CD4-positive, CD25-positive, alpha-beta regulatory T cell (primary cell): ENCODE results near the gene GTF3C2. TPM values are rescaled to one million over a fixed set of nuclear protein-coding genes. Genes with fewer than 3 reads are reported as not detected.

Experiments used
- ATAC-seq, 2 donors: fragments of 150-1000 bp; cut with Tn5 transposase; one replicate each; pipeline ENCODE4 v1.10.0; 2021; ENCODE audit warnings: low read depth in 2 of 2, moderate number of reproducible peaks in 2 of 2, moderate library complexity in 1 of 2
- DNase-seq, 3 donors: peaks; one replicate each; pipeline versions ENCODE4 v3.0.0 to v3.0.0-alpha.2; 2012 to 2022; ENCODE audit warnings: mixed read lengths in 1 of 3
- H3K27ac ChIP-seq: one replicate; pipeline ENCODE4 v1.7.0; 2013; ENCODE audit warnings: mild to moderate bottlenecking, low read length; ENCODE audit not compliant: insufficient read depth, poor library complexity, severe bottlenecking
- H3K27me3 ChIP-seq: one replicate; pipeline ENCODE4 v1.7.0; 2013; ENCODE audit warnings: low read length; ENCODE audit not compliant: control insufficient read depth, insufficient read depth
- H3K36me3 ChIP-seq: one replicate; pipeline ENCODE4 v1.7.0; 2013; ENCODE audit warnings: mild to moderate bottlenecking, low read length, moderate library complexity; ENCODE audit not compliant: control insufficient read depth, insufficient read depth
- H3K4me1 ChIP-seq: 2 replicates; pipeline ENCODE4 v1.7.0; 2013; ENCODE audit warnings: mild to moderate bottlenecking, low read length; ENCODE audit not compliant: insufficient read depth, control insufficient read depth, poor library complexity, severe bottlenecking
- H3K4me3 ChIP-seq: one replicate; pipeline ENCODE4 v1.7.0; 2013; ENCODE audit warnings: low read depth, mild to moderate bottlenecking, low read length, moderate library complexity
- H3K9me3 ChIP-seq, 2 experiments: 1 replicate in 1 of 2; 2 replicates in 1 of 2; pipeline ENCODE4 v1.7.0; 2013; ENCODE audit warnings: low read length in 2 of 2, mild to moderate bottlenecking in 1 of 2, moderate library complexity in 1 of 2; ENCODE audit not compliant: control insufficient read depth in 2 of 2
- H3K27ac Mint-ChIP-seq, 3 donors: one replicate each; pipeline ENCODE4 v1.8.0; 2020 to 2022; ENCODE audit warnings: mild to moderate bottlenecking in 3 of 3, mixed read lengths in 3 of 3, moderate library complexity in 2 of 3
- H3K27me3 Mint-ChIP-seq: one replicate; pipeline ENCODE4 v1.8.0; 2022; ENCODE audit warnings: mild to moderate bottlenecking, mixed read lengths
- H3K36me3 Mint-ChIP-seq: one replicate; pipeline ENCODE4 v1.8.0; 2020; ENCODE audit warnings: mixed read lengths
- H3K4me1 Mint-ChIP-seq, 4 donors: one replicate each; pipeline ENCODE4 v1.8.0; 2020 to 2022; ENCODE audit warnings: mixed read lengths in 4 of 4, mild to moderate bottlenecking in 1 of 4
- H3K4me3 Mint-ChIP-seq, 4 donors: one replicate each; pipeline ENCODE4 v1.8.0; 2020 to 2022; ENCODE audit warnings: mild to moderate bottlenecking in 4 of 4, mixed read lengths in 4 of 4, moderate library complexity in 3 of 4
- H3K9me3 Mint-ChIP-seq, 7 donors: one replicate each; pipeline ENCODE4 v1.8.0; 2020 to 2022; ENCODE audit warnings: mixed read lengths in 7 of 7, mild to moderate bottlenecking in 3 of 7, moderate library complexity in 2 of 7
- polyA plus RNA-seq, 4 donors: library from polyadenylated mRNA; unstranded; fragments of 300-500 nt; fragmentation: Illumina TruSeq; gene quantifications; one replicate each; pipeline ENCODE4 v1.2.3, GENCODE V29; 2021
- total RNA-seq: library from RNA; stranded (reverse); gene quantifications from one replicate; pipeline ENCODE4 v1.2.3, GENCODE V29; 2022

Gene GTF3C2
- total and polyA plus RNA-seq, 5 donors from 2014 or later = 27.5 to 52.8 (median 35.6) TPM

GRCh38 chr2:27297195-27297594 is 59.4 kb downstream of the GTF3C2 start:
- no peaks in the 10 kb centered on the region for H3K9me3 ChIP-seq
- no peaks in the 10 kb centered on the region for H3K4me1 ChIP-seq
- H3K27ac Mint-ChIP-seq = no peak overlapping the region
- H3K36me3 Mint-ChIP-seq = no peaks in the 10 kb centered on the region
- no peaks in the 10 kb centered on the region for H3K4me1 Mint-ChIP-seq
- no peak overlapping the region for H3K27ac ChIP-seq
- no peak for DNase-seq
- peaks cover 13% of the 10 kb centered on the region for H3K27me3 Mint-ChIP-seq
- H3K27me3 ChIP-seq = peaks cover 3% of the 10 kb centered on the region
- H3K9me3 Mint-ChIP-seq = no peaks in the 10 kb centered on the region
- no peak overlapping the region for H3K4me3 ChIP-seq
- no peak for ATAC-seq
- H3K36me3 ChIP-seq = no peaks in the 10 kb centered on the region
- no peak overlapping the region for H3K4me3 Mint-ChIP-seq

GRCh38 chr2:27296481-27296880 is 60.1 kb downstream of the GTF3C2 start:
- H3K4me1 ChIP-seq = no peaks in the 10 kb centered on the region
- no peak overlapping the region for H3K27ac Mint-ChIP-seq
- peaks cover 13% of the 10 kb centered on the region for H3K27me3 Mint-ChIP-seq
- H3K27me3 ChIP-seq = peaks cover 5% of the 10 kb centered on the region
- H3K4me3 Mint-ChIP-seq = no peak overlapping the region
- ATAC-seq = no peak
- no peak overlapping the region for H3K4me3 ChIP-seq
- H3K27ac ChIP-seq = no peak overlapping the region
- H3K36me3 ChIP-seq = no peaks in the 10 kb centered on the region
- no peaks in the 10 kb centered on the region for H3K4me1 Mint-ChIP-seq
- H3K9me3 Mint-ChIP-seq = no peaks in the 10 kb centered on the region
- no peak for DNase-seq
- H3K36me3 Mint-ChIP-seq = no peaks in the 10 kb centered on the region
- no peaks in the 10 kb centered on the region for H3K9me3 ChIP-seq

GRCh38 chr2:27294928-27295327 is 61.6 kb downstream of the GTF3C2 start:
- Histone ChIP-seq H3K36me3 (no peaks in the 10 kb centered on the region), H3K9me3 (no peaks in the 10 kb centered on the region), H3K4me3 (no peak overlapping the region), H3K27ac (no peak overlapping the region), H3K27me3 (peaks cover 5% of the 10 kb centered on the region), H3K4me1 (no peaks in the 10 kb centered on the region)
- Mint-ChIP-seq H3K27me3 (peaks cover 18% of the 10 kb centered on the region), H3K36me3 (no peaks in the 10 kb centered on the region), H3K4me3 (no peak overlapping the region), H3K27ac (no peak overlapping the region), H3K9me3 (no peaks in the 10 kb centered on the region), H3K4me1 (no peaks in the 10 kb centered on the region)
- DNase-seq (no peak), ATAC-seq (no peak)

GRCh38 chr2:27291865-27292264 is 64.7 kb downstream of the GTF3C2 start:
- Mint-ChIP-seq H3K4me1 (no peaks in the 10 kb centered on the region), H3K4me3 (no peak overlapping the region), H3K27ac (peak overlapping the region in 1 of 3 donors; percentile 38), H3K36me3 (no peaks in the 10 kb centered on the region), H3K27me3 (peaks cover 37% of the 10 kb centered on the region), H3K9me3 (peaks cover 0 to 1% (median 0%) of the 10 kb centered on the region in 7 donors)
- Histone ChIP-seq H3K36me3 (no peaks in the 10 kb centered on the region), H3K27me3 (peaks cover 12% of the 10 kb centered on the region), H3K4me3 (no peak overlapping the region), H3K9me3 (no peaks in the 10 kb centered on the region), H3K27ac (no peak overlapping the region), H3K4me1 (no peaks in the 10 kb centered on the region)
- ATAC-seq (no peak), DNase-seq (no peak)

- H3K9me3 ChIP-seq = no peaks in the 10 kb centered on the region
- Mint-ChIP-seq H3K4me1 (no peaks in the 10 kb centered on the region), H3K36me3 (no peaks in the 10 kb centered on the region), H3K27ac (no peak overlapping the region), H3K27me3 (peaks cover 42% of the 10 kb centered on the region), H3K4me3 (no peak overlapping the region), H3K9me3 (peaks cover 0 to 1% (median 0%) of the 10 kb centered on the region in 7 donors)
- ATAC-seq (no peak), DNase-seq (no peak)
- no peaks in the 10 kb centered on the region for H3K36me3 ChIP-seq
- no peak overlapping the region for H3K4me3 ChIP-seq
- H3K27ac ChIP-seq = no peak overlapping the region
- H3K4me1 ChIP-seq = no peaks in the 10 kb centered on the region
- peaks cover 12% of the 10 kb centered on the region for H3K27me3 ChIP-seq
These were observed 66.0 kb downstream of the GTF3C2 start for GRCh38 chr2:27290549-27290948.

- Histone ChIP-seq H3K4me1 (no peaks in the 10 kb centered on the region), H3K27ac (no peak overlapping the region), H3K9me3 (no peaks in the 10 kb centered on the region), H3K4me3 (no peak overlapping the region), H3K36me3 (no peaks in the 10 kb centered on the region), H3K27me3 (peaks cover 19% of the 10 kb centered on the region)
- H3K36me3 Mint-ChIP-seq = no peaks in the 10 kb centered on the region
- H3K27me3 Mint-ChIP-seq = peaks cover 42% of the 10 kb centered on the region
- DNase-seq (no peak), ATAC-seq (no peak)
- H3K9me3 Mint-ChIP-seq = peaks cover 0 to 1% (median 0%) of the 10 kb centered on the region in 7 donors
- no peak overlapping the region for H3K4me3 Mint-ChIP-seq
- H3K27ac Mint-ChIP-seq = no peak overlapping the region
- no peaks in the 10 kb centered on the region for H3K4me1 Mint-ChIP-seq
These were observed 68.0 kb downstream of the GTF3C2 start for GRCh38 chr2:27288610-27289009.

GRCh38 chr2:27285481-27285880 is 71.1 kb downstream of the GTF3C2 start:
- peaks cover 0 to 1% (median 0%) of the 10 kb centered on the region in 7 donors for H3K9me3 Mint-ChIP-seq
- no peaks in the 10 kb centered on the region for H3K4me1 Mint-ChIP-seq
- H3K4me3 Mint-ChIP-seq = no peak overlapping the region
- H3K27me3 Mint-ChIP-seq = peaks cover 42% of the 10 kb centered on the region
- H3K4me3 ChIP-seq = no peak overlapping the region
- ATAC-seq (no peak), DNase-seq (no peak)
- no peak overlapping the region for H3K27ac Mint-ChIP-seq
- no peaks in the 10 kb centered on the region for H3K36me3 ChIP-seq
- H3K9me3 ChIP-seq = no peaks in the 10 kb centered on the region
- H3K4me1 ChIP-seq = no peaks in the 10 kb centered on the region
- H3K27me3 ChIP-seq = peaks cover 19% of the 10 kb centered on the region
- H3K36me3 Mint-ChIP-seq = no peaks in the 10 kb centered on the region
- H3K27ac ChIP-seq = no peak overlapping the region

GRCh38 chr2:27284996-27285395 is 71.6 kb downstream of the GTF3C2 start:
- Mint-ChIP-seq H3K9me3 (peaks cover 0 to 1% (median 0%) of the 10 kb centered on the region in 7 donors), H3K4me1 (peaks cover under 1 to 2% (median 1%) of the 10 kb centered on the region in 4 donors), H3K36me3 (no peaks in the 10 kb centered on the region)

More at GRCh38 chr2:27284996-27285395, 71.6 kb downstream of the GTF3C2 start:
- no peak overlapping the region for H3K27ac ChIP-seq
- Mint-ChIP-seq H3K27me3 (peaks cover 44% of the 10 kb centered on the region), H3K4me3 (no peak overlapping the region), H3K27ac (peak overlapping the region in 1 of 3 donors; percentile 3)
- H3K27me3 ChIP-seq = peaks cover 19% of the 10 kb centered on the region
- no peaks in the 10 kb centered on the region for H3K36me3 ChIP-seq
- no peaks in the 10 kb centered on the region for H3K9me3 ChIP-seq
- DNase-seq (no peak), ATAC-seq (no peak)
- no peak overlapping the region for H3K4me3 ChIP-seq
- no peaks in the 10 kb centered on the region for H3K4me1 ChIP-seq
